GM18907 (cell line): ENCODE measurements around the gene PLEKHF1.
"Not testable (repeated sequence)": the region's sequence is repeated elsewhere in the genome, so short reads cannot be mapped to it uniquely, and the experiment has no call there.

Experiments
- ATAC-seq: cut with Tn5 transposase; IDR thresholded peaks from one replicate; pipeline ENCODE4 v1.9.1; 2021; ENCODE audit warnings: mild to moderate bottlenecking, moderate library complexity; ENCODE audit not compliant: unreplicated experiment

The PLEKHF1 gene

GRCh38 chr19:29665215-29665825 is at the start of gene PLEKHF1:
TSS of gene PLEKHF1 (plus strand) at chr19:29665461. CDS start at chr19:29673840, 8,379 bp downstream.
- peak; percentile 89 for ATAC-seq

GRCh38 chr19:29615891-29616425 is 49.3 kb upstream of the PLEKHF1 start:
- no peak for ATAC-seq

GRCh38 chr19:29616541-29616940 is 48.7 kb upstream of the PLEKHF1 start:
- ATAC-seq: no peak

- ATAC-seq: no peak
These were observed 47.6 kb upstream of the PLEKHF1 start for GRCh38 chr19:29617366-29618266.

- ATAC-seq: no peak
These were observed 46.8 kb upstream of the PLEKHF1 start for GRCh38 chr19:29618434-29618833.

GRCh38 chr19:29618871-29619270 is 46.4 kb upstream of the PLEKHF1 start:
- no peak for ATAC-seq

GRCh38 chr19:29620931-29621351 is 44.3 kb upstream of the PLEKHF1 start:
- no peak for ATAC-seq

- peak; percentile 68 for ATAC-seq
These were observed 42.8 kb upstream of the PLEKHF1 start for GRCh38 chr19:29622166-29623070.

GRCh38 chr19:29623726-29624488 is 41.4 kb upstream of the PLEKHF1 start:
- no peak for ATAC-seq

GRCh38 chr19:29624489-29625185 is 40.6 kb upstream of the PLEKHF1 start:
- ATAC-seq: no peak

GRCh38 chr19:29625186-29625651 is 40.0 kb upstream of the PLEKHF1 start:
- ATAC-seq: no peak

- ATAC-seq: no peak
These were observed 38.9 kb upstream of the PLEKHF1 start for GRCh38 chr19:29626386-29626785.

GRCh38 chr19:29626832-29627231 is 38.4 kb upstream of the PLEKHF1 start:
- not testable (repeated sequence) for ATAC-seq

GRCh38 chr19:29628661-29629385 is 36.4 kb upstream of the PLEKHF1 start:
- ATAC-seq: no peak

- no peak for ATAC-seq
These were observed 35.3 kb upstream of the PLEKHF1 start for GRCh38 chr19:29629836-29630534.

- no peak for ATAC-seq
These were observed 34.6 kb upstream of the PLEKHF1 start for GRCh38 chr19:29630655-29631054.

GRCh38 chr19:29631450-29631849 is 33.8 kb upstream of the PLEKHF1 start:
- no peak for ATAC-seq

GRCh38 chr19:29634002-29634401 is 31.3 kb upstream of the PLEKHF1 start:
- no peak for ATAC-seq
